ENCODE data around the gene TSFM. TPM values are rescaled to one million over a fixed set of nuclear protein-coding genes. Genes with fewer than 3 reads are reported as not detected.

The TSFM gene
- total and polyA plus RNA-seq, 8 donors: 7.2 to 16.7 (median 13.5) TPM

DNA sequence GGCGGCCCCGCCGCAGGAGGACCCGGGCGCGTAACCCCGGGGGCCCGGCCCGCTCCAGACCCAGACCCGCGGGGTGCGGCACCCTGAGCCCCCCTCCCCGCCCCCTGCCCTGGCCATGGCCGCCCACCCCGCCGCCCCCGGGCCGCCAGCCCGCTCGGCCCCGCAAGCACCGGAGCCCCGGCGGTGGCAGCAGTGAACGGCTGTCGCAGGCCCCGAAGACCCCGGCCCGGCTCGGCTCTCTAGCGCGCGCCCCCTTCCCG lies 27.5 kb upstream of the TSFM start:
- Histone ChIP-seq H3K4me3 (peak overlapping the region; percentile 57 to 75 (median 64)), H3K27ac (peak overlapping the region; percentile 35 to 63 (median 50)), H3K9me3 (no peaks in the 10 kb centered on the region), H3K4me1 (peaks cover 0 to 15% (median 14%) of the 10 kb centered on the region in 3 donors), H3K36me3 (peaks cover 0 to 5% (median 0%) of the 10 kb centered on the region in 3 donors), H3K27me3 (no peaks in the 10 kb centered on the region)
- intact Hi-C loops (cut with DNase I): no loop called here
- TF ChIP-seq, protein P1, sequence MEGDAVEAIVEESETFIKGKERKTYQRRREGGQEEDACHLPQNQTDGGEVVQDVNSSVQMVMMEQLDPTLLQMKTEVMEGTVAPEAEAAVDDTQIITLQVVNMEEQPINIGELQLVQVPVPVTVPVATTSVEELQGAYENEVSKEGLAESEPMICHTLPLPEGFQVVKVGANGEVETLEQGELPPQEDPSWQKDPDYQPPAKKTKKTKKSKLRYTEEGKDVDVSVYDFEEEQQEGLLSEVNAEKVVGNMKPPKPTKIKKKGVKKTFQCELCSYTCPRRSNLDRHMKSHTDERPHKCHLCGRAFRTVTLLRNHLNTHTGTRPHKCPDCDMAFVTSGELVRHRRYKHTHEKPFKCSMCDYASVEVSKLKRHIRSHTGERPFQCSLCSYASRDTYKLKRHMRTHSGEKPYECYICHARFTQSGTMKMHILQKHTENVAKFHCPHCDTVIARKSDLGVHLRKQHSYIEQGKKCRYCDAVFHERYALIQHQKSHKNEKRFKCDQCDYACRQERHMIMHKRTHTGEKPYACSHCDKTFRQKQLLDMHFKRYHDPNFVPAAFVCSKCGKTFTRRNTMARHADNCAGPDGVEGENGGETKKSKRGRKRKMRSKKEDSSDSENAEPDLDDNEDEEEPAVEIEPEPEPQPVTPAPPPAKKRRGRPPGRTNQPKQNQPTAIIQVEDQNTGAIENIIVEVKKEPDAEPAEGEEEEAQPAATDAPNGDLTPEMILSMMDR (IDR thresholded peaks at IDR 0.05): no peak
- 0% methylated on average over 16 to 34 of the region's 34 CpGs for WGBS, 2 donors
- no peak for DNase-seq
- no peak for FAIRE-seq
- no peak for ATAC-seq

DNA sequence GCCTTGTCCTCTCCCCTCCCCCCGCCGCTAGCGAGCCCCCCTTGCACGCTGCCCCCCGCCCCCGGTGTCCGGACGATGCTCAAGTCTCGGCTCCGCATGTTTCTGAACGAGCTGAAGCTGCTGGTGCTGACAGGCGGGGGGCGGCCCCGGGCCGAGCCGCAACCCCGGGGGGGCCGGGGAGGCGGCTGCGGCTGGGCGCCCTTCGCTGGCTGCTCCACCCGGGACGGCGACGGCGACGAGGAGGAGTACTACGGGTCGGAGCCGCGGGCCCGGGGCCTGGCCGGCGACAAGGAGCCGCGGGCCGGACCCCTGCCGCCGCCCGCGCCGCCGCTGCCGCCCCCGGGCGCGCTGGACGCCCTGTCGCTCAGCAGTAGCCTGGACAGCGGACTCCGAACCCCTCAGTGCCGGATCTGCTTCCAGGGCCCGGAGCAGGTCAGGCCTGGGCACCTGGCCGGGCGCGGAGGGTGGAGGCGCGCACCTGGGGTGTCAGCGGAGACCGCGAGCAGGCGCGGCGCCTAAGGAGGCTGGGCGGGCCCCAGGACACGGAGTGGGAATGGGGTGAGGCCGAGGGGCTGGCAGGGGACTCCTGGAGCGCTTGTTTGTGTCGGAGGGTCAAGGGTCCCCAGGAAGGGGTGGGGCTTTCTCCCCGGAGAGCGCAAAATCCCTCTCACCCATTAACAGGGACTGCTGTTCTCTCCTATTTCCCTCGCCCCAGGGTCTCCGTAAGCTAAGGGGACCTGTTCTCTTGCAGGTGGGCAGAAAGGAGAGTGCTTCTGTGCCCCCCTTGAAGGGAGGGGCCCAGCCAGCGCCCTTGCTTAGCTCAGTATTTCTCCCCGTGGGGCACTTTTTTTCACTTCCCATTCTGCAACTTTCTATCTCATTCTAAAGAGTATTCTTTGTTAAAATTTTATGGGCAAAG lies 26.9 kb upstream of the TSFM start:
- Histone ChIP-seq H3K9me3 (no peaks in the 10 kb centered on the region), H3K4me3 (peak overlapping the region; percentile 57 to 75 (median 64)), H3K27ac (peak overlapping the region; percentile 42 to 63 (median 50)), H3K4me1 (peaks cover 0 to 15% (median 14%) of the 10 kb centered on the region in 3 donors), H3K36me3 (no peaks in the 10 kb centered on the region), H3K27me3 (no peaks in the 10 kb centered on the region)
- FAIRE-seq: no peak
- 1 to 2% methylated on average over 45 to 76 of the region's 76 CpGs for WGBS, 2 donors
- TF ChIP-seq, protein P1 (IDR thresholded peaks at IDR 0.05): no peak
- ATAC-seq: peak in 2 of 4 donors; percentile 3 to 10
- peak; percentile 53 to 90 (median 66) for DNase-seq
- intact Hi-C loops (cut with DNase I): no loop called here

DNA sequence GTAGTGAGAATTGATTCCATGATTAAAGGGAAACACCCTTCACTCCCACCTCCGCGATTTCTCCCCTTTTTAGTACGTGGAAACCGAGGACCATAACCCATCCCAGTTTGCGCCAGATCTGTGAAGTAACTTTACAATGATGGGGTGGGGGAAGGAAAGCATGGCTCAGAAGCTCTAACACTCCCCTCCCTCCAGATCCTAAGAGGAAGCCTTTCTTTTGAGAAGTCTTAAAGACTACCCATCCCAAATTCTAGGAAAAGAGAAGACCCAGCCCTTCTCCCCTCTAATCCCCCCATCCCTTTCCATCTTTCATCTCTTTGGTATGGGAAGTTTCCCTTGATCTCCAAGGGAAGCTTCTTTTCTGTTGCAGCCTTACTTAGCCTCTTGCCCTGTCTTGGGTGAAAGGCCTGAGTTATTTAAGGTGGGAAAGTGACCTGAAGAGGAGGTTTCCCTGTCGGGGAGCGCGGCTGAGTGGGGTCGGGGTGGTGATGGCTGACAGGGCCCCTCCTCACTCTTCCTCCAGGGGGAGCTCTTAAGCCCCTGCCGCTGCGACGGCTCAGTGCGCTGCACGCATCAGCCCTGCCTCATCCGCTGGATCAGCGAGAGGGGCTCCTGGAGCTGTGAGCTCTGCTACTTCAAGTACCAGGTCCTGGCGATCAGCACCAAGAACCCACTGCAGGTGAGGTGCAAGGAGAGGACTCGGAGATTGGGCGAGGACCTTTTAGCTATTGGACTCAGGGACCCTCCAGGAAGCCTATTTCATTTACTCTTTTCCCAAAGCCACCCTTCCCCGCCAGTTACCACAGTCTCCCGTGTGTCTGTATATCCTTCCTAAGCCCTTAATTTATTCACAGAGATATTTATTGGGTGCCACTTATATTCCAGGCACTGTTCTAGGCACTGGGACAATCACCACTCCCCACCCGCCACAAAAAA lies 25.9 kb upstream of the TSFM start:
- no peaks in the 10 kb centered on the region for H3K36me3 ChIP-seq
- H3K27ac ChIP-seq: peak overlapping the region in 2 of 4 donors; percentile 42 to 63
- peaks cover 0 to 14% (median 10%) of the 10 kb centered on the region in 3 donors for H3K4me1 ChIP-seq
- no peaks in the 10 kb centered on the region for H3K9me3 ChIP-seq
- DNase-seq (peak in 4 of 6 donors; percentile 38 to 76 (median 56)), FAIRE-seq (no peak), ATAC-seq (no peak)
- peak overlapping the region in 2 of 4 donors; percentile 70 to 75 for H3K4me3 ChIP-seq
- no peaks in the 10 kb centered on the region for H3K27me3 ChIP-seq
- 30 to 38% methylated on average over 22 of the region's 22 CpGs for WGBS, 2 donors
- TF ChIP-seq, protein P1 (IDR thresholded peaks at IDR 0.05): peak; percentile 32 to 58 (median 48)
- intact Hi-C loops (cut with DNase I): no loop called here

DNA sequence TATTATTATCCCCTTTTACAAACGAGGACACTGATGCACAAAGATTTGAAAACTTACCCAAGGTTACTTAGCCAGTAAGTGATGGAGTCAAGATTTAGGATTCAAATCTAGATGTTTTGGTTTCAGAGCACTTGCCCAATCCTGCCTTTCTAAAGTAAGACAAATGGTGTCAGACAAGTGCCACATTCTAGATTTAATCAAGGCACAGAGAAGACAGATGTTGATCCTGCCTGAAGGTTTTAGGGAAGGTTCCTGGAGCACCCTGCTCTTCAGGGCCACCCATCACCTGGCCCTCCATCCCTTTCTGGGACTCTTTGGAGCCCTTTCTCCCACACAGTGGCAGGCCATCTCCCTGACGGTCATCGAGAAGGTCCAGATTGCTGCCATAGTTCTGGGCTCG lies 24.8 kb upstream of the TSFM start:
- H3K4me1 ChIP-seq: peaks cover 0 to 12% (median 8%) of the 10 kb centered on the region in 3 donors
- no peak overlapping the region for H3K27ac ChIP-seq
- H3K27me3 ChIP-seq: no peaks in the 10 kb centered on the region
- H3K36me3 ChIP-seq: no peaks in the 10 kb centered on the region
- WGBS, 2 donors: 92 to 93% methylated on average over 4 of the region's 4 CpGs
- no peaks in the 10 kb centered on the region for H3K9me3 ChIP-seq
- FAIRE-seq (no peak), ATAC-seq (no peak), DNase-seq (no peak)
- intact Hi-C loops (cut with DNase I): no loop called here
- no peak overlapping the region for H3K4me3 ChIP-seq
- TF ChIP-seq, protein P1 (IDR thresholded peaks at IDR 0.05): no peak

Data from pancreas (tissue), 10 donors.